Measurements from ENCODE around the gene NPB.
A peak's percentile ranks its signal among the peaks of the same experiment; 100 is the strongest.

The NPB gene

DNA sequence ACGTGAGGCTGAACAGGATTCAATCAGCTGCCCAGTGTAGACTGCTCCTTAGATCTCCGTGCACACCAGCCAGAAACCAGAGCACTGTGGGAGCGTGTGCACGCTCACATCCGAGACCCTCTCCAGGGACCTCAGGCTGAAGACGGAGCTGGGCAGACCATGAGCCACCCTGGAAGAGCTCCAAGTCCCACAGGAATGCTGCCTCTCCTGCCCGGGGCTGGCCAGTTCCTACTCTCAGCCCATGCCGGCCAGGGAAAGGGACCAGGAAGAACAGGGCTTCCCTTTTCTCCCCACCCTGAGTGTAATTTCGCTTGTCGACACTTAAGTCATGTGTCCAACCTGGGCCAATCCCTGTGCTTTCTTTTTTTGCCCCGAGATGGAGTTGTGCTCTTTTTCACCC is 17.5 kb upstream of the NPB start:
- H3K27me3 Mint-ChIP-seq = no peaks in the 10 kb centered on the region
- DNase-seq (no peak), ATAC-seq (replicated peaks) (no peak)
- peaks cover 88% of the 10 kb centered on the region for H3K36me3 Mint-ChIP-seq (ENCODE audit: insufficient read depth)
- H3K4me3 Mint-ChIP-seq = no peak overlapping the region
- peaks cover 4 to 14% of the 10 kb centered on the region in 2 donors for H3K4me1 Mint-ChIP-seq (ENCODE audit: low read depth in 2 of 2)
- peak overlapping the region in 1 of 2 donors; percentile 59 for H3K27ac Mint-ChIP-seq
- H3K9me3 Mint-ChIP-seq = no peaks in the 10 kb centered on the region

DNA sequence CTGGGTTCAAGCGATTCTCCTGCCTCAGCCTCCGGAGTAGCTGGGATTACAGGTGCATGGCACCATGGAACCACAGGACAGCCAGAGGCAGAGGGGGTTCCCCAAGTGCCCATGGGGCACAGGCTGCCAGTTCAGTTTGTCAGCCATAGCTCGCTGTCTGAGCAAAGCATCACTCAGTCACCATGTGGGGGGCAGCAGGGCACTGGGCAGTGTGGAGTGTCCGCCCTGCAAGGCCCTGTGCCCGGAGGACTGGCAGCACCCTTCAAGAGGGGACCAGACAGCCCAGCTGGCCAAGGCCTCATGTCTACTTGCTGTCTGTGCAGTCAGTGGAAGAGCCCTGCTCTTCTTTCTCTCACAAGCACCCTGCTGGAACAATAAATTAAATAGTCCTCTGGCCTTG is 17.1 kb upstream of the NPB start:
- ATAC-seq (replicated peaks) (no peak), DNase-seq (no peak)
- Mint-ChIP-seq H3K4me3 (no peak overlapping the region), H3K27ac (peak overlapping the region in 1 of 2 donors; percentile 59), H3K27me3 (no peaks in the 10 kb centered on the region), H3K36me3 (ENCODE audit: insufficient read depth) (peaks cover 88% of the 10 kb centered on the region), H3K4me1 (ENCODE audit: low read depth in 2 of 2) (peaks cover 4 to 14% of the 10 kb centered on the region in 2 donors), H3K9me3 (no peaks in the 10 kb centered on the region)

- ATAC-seq (replicated peaks) (no peak), DNase-seq (no peak)
- Mint-ChIP-seq H3K9me3 (no peaks in the 10 kb centered on the region), H3K4me3 (no peak overlapping the region), H3K27ac (peak overlapping the region in 1 of 2 donors; percentile 7), H3K27me3 (no peaks in the 10 kb centered on the region), H3K4me1 (ENCODE audit: low read depth in 2 of 2) (peaks cover 4 to 14% of the 10 kb centered on the region in 2 donors), H3K36me3 (ENCODE audit: insufficient read depth) (peaks cover 86% of the 10 kb centered on the region)
Measured at GRCh38 chr17:81885454-81885853, 16.6 kb upstream of the NPB start.

- Mint-ChIP-seq H3K4me3 (no peak overlapping the region), H3K27ac (peak overlapping the region in 1 of 2 donors; percentile 7), H3K9me3 (no peaks in the 10 kb centered on the region), H3K4me1 (ENCODE audit: low read depth in 2 of 2) (peaks cover 4 to 14% of the 10 kb centered on the region in 2 donors), H3K36me3 (ENCODE audit: insufficient read depth) (peaks cover 85% of the 10 kb centered on the region), H3K27me3 (no peaks in the 10 kb centered on the region)
- no peak for ATAC-seq (replicated peaks)
- DNase-seq = no peak
Measured at GRCh38 chr17:81885869-81886548, 16.0 kb upstream of the NPB start.

- peaks cover 4 to 17% of the 10 kb centered on the region in 2 donors for H3K4me1 Mint-ChIP-seq (ENCODE audit: low read depth in 2 of 2)
- peaks cover 80% of the 10 kb centered on the region for H3K36me3 Mint-ChIP-seq (ENCODE audit: insufficient read depth)
- H3K4me3 Mint-ChIP-seq = peak overlapping the region; percentile 91 to 93
- ATAC-seq (replicated peaks) = no peak
- H3K27ac Mint-ChIP-seq = peak overlapping the region; percentile 77 to 86
- DNase-seq = no peak
- H3K27me3 Mint-ChIP-seq = no peaks in the 10 kb centered on the region
- H3K9me3 Mint-ChIP-seq = no peaks in the 10 kb centered on the region
Measured at GRCh38 chr17:81888105-81888987, 13.7 kb upstream of the NPB start.

- H3K27me3 Mint-ChIP-seq = no peaks in the 10 kb centered on the region
- H3K27ac Mint-ChIP-seq = peak overlapping the region; percentile 77 to 86
- H3K4me1 Mint-ChIP-seq (ENCODE audit: low read depth in 2 of 2) = peaks cover 4 to 17% of the 10 kb centered on the region in 2 donors
- H3K9me3 Mint-ChIP-seq = no peaks in the 10 kb centered on the region
- ATAC-seq (replicated peaks) (no peak), DNase-seq (no peak)
- peak overlapping the region; percentile 91 to 93 for H3K4me3 Mint-ChIP-seq
- H3K36me3 Mint-ChIP-seq (ENCODE audit: insufficient read depth) = peaks cover 75% of the 10 kb centered on the region
Measured at GRCh38 chr17:81888988-81889595, 12.9 kb upstream of the NPB start.

GRCh38 chr17:81889602-81890001 is 12.4 kb upstream of the NPB start:
- Mint-ChIP-seq H3K4me1 (ENCODE audit: low read depth in 2 of 2) (peaks cover 4 to 17% of the 10 kb centered on the region in 2 donors), H3K4me3 (peak overlapping the region; percentile 91 to 93), H3K27me3 (no peaks in the 10 kb centered on the region), H3K27ac (peak overlapping the region; percentile 97), H3K9me3 (no peaks in the 10 kb centered on the region), H3K36me3 (ENCODE audit: insufficient read depth) (peaks cover 75% of the 10 kb centered on the region)
- DNase-seq (no peak), ATAC-seq (replicated peaks) (no peak)

- no peak for DNase-seq
- Mint-ChIP-seq H3K36me3 (ENCODE audit: insufficient read depth) (peaks cover 73% of the 10 kb centered on the region), H3K27me3 (no peaks in the 10 kb centered on the region), H3K4me3 (peak overlapping the region; percentile 91 to 93), H3K4me1 (ENCODE audit: low read depth in 2 of 2) (peaks cover 4 to 13% of the 10 kb centered on the region in 2 donors), H3K9me3 (no peaks in the 10 kb centered on the region), H3K27ac (peak overlapping the region; percentile 97)
- ATAC-seq (replicated peaks) = no peak
Measured at GRCh38 chr17:81890447-81891302, 11.4 kb upstream of the NPB start.

GRCh38 chr17:81891303-81891552 is 10.8 kb upstream of the NPB start:
- peak overlapping the region; percentile 97 for H3K27ac Mint-ChIP-seq
- ATAC-seq (replicated peaks) = peak; percentile 6
- H3K4me3 Mint-ChIP-seq = peak overlapping the region; percentile 91 to 93
- DNase-seq = no peak
- peaks cover 4 to 11% of the 10 kb centered on the region in 2 donors for H3K4me1 Mint-ChIP-seq (ENCODE audit: low read depth in 2 of 2)
- peaks cover 79% of the 10 kb centered on the region for H3K36me3 Mint-ChIP-seq (ENCODE audit: insufficient read depth)
- H3K9me3 Mint-ChIP-seq = no peaks in the 10 kb centered on the region
- H3K27me3 Mint-ChIP-seq = no peaks in the 10 kb centered on the region

DNA sequence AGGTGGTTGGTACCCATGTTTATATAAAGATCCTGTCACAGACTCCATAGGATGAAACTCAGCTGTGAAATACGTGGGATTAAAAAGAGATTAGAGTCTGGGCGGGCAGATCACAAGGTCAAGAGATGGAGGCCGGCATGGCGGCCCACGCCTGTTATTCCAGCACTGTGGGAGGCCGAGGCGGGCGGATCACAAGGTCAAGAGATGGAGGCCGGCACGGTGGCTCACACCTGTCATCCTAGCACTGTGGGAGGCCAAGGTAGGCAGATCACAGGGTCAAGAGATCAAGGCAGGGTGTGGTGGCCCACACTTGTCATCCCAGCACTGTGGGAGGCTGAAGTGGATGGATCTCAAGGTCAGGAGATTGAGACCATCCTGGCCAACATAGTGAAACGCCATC is 6.6 kb upstream of the NPB start:
- DNase-seq = no peak
- peaks cover 0 to 3% of the 10 kb centered on the region in 2 donors for H3K4me1 Mint-ChIP-seq (ENCODE audit: low read depth in 2 of 2)
- ATAC-seq (replicated peaks) = no peak
- peaks cover 69% of the 10 kb centered on the region for H3K36me3 Mint-ChIP-seq (ENCODE audit: insufficient read depth)
- peak overlapping the region in 1 of 2 donors; percentile 53 for H3K27ac Mint-ChIP-seq
- H3K9me3 Mint-ChIP-seq = no peaks in the 10 kb centered on the region
- H3K4me3 Mint-ChIP-seq = no peak overlapping the region
- H3K27me3 Mint-ChIP-seq = peaks cover 0 to under 1% of the 10 kb centered on the region in 2 donors

DNA sequence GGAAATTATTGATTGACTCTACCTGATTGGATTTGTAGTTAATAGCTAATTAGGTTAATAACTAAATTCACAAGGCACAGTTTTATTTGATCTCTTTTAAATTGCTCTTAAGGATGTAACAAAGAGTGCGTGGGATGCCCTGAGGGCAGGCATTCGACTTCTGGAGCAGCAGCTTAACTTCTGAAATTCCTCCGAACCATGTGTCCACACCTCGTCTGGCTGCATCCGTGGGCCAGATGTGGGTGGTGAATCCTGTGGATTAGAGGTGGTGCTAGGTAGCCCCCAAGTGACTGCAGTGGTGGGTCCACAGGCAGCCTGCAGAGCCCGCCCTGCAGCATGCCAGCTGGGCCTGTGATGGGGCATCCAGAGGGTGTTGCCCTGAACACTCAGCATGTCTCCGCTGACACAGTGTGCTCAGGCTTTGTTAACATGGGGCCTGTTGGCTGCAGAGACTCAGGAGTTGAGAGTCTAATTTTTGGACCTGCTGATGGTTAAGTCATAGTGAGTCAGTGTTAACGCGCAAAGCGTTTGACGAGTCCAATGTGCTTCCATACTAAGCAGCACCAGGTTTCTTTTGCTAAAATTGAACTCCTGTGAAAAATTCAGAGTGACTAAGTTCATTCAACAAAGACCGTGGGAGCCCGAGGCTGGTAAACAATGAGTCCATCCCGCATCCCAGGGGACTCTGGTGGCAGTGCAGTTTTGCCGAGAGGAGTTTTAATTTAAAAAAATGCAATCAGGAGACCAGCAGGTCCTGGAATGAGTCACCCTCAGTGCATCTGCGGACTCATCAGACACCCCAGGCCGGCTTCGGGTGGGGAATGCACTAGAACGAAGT is 3.8 kb upstream of the NPB start:
- no peaks in the 10 kb centered on the region for H3K9me3 Mint-ChIP-seq
- peaks cover 0 to 7% of the 10 kb centered on the region in 2 donors for H3K4me1 Mint-ChIP-seq (ENCODE audit: low read depth in 2 of 2)
- H3K4me3 Mint-ChIP-seq = no peak overlapping the region
- no peak overlapping the region for H3K27ac Mint-ChIP-seq
- ATAC-seq (replicated peaks) = no peak
- DNase-seq = no peak
- peaks cover 49% of the 10 kb centered on the region for H3K36me3 Mint-ChIP-seq (ENCODE audit: insufficient read depth)
- peaks cover 8 to 12% of the 10 kb centered on the region in 2 donors for H3K27me3 Mint-ChIP-seq

DNA sequence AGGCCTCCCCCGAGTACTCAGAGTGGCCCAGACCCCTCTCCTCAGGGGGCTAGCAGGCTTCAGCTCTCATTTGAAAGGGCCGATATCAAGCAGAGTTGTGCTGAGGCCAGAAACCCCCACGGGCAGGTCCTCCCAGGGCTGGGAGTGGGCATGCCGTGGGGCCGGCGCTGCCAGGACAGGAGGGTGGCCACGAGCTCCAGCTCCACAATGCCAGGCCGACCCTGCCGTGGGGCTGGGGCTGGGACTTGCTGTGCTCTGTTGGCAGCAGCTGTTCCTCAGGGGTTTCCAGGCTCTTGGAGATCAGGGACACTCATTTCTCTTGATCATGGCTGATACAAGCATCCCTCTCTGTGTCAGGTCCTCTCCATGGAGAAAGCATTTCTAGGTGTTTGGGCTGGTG is 3.2 kb upstream of the NPB start:
- ATAC-seq (replicated peaks) (no peak), DNase-seq (no peak)
- H3K27ac Mint-ChIP-seq = no peak overlapping the region
- no peaks in the 10 kb centered on the region for H3K9me3 Mint-ChIP-seq
- H3K27me3 Mint-ChIP-seq = peaks cover 8 to 12% of the 10 kb centered on the region in 2 donors
- peaks cover 0 to 7% of the 10 kb centered on the region in 2 donors for H3K4me1 Mint-ChIP-seq (ENCODE audit: low read depth in 2 of 2)
- peaks cover 53% of the 10 kb centered on the region for H3K36me3 Mint-ChIP-seq (ENCODE audit: insufficient read depth)
- no peak overlapping the region for H3K4me3 Mint-ChIP-seq

All from effector memory CD8-positive, alpha-beta T cell (primary cell).